Brain microvascular endothelial cell (primary cell): ENCODE results near the gene FUT6.
A peak's percentile ranks its signal among the peaks of the same experiment; 100 is the strongest.

Experiments
- DNase-seq: peaks from one replicate; pipeline ENCODE4 v3.0.0-alpha.2; 2020
- H3K27ac ChIP-seq: fragments of 250-450 bp; sonication (Bioruptor Pico); 2 replicates; pipeline ENCODE4 v1.5.1; 2020; ENCODE audit warnings: mild to moderate bottlenecking, moderate library complexity
- H3K27me3 ChIP-seq: fragments of 250-450 bp; sonication (Bioruptor Pico); replicated peaks from 2 replicates; pipeline ENCODE4 v1.5.1; 2020; ENCODE audit warnings: mild to moderate bottlenecking
- H3K36me3 ChIP-seq: fragments of 250-450 bp; sonication (Bioruptor Pico); replicated peaks from 2 replicates; pipeline ENCODE4 v1.5.1; 2020; ENCODE audit warnings: mild to moderate bottlenecking
- H3K4me3 ChIP-seq: 2 replicates; pipeline ENCODE4 v1.5.1; 2011; ENCODE audit warnings: low read depth, mild to moderate bottlenecking, control low read depth, low read length, moderate library complexity
- CTCF ChIP-seq: IDR thresholded peaks from 2 replicates; pipeline ENCODE4 v1.5.1; 2011; ENCODE audit warnings: low read depth, mild to moderate bottlenecking, moderate library complexity, low read length, control low read depth, inconsistent platforms; ENCODE audit errors: missing control alignments
- in situ Hi-C: cut with HindIII; loops from 2 replicates; pipeline ENCODE4 v1.10.0; 2017; ENCODE audit warnings: low sequenced_read_pairs, low pct_ligation_motif_present

The FUT6 gene

GRCh38 chr19:5790559-5791520 is 48.7 kb downstream of the FUT6 start, which contains the start of gene DUS3L:
DUS3L (minus strand) TSS chr19:5791163; CDS start chr19:5791141, 22 bp downstream.
- Histone ChIP-seq H3K4me3 (peak within 1 kb of the TSS; percentile 91), H3K36me3 (peaks cover 28% of the 10 kb centered on the region), H3K27me3 (no peaks in the 10 kb centered on the region), H3K27ac (peak within 1 kb of the TSS; percentile 94)
- in situ Hi-C loops: no loop called here
- no peak for TF ChIP-seq CTCF
- peak; percentile 97 for DNase-seq

GRCh38 chr19:5789886-5790558 is 49.5 kb downstream of the FUT6 start:
- Histone ChIP-seq H3K27ac (no peak overlapping the region), H3K36me3 (peaks cover 36% of the 10 kb centered on the region), H3K27me3 (no peaks in the 10 kb centered on the region), H3K4me3 (peak overlapping the region; percentile 91)
- no peak for TF ChIP-seq CTCF
- in situ Hi-C loops: no loop called here
- DNase-seq: no peak

GRCh38 chr19:5789351-5789761 is 50.1 kb downstream of the FUT6 start:
- no peak for DNase-seq
- no peak for TF ChIP-seq CTCF
- Histone ChIP-seq H3K27ac (no peak overlapping the region), H3K27me3 (no peaks in the 10 kb centered on the region), H3K36me3 (peaks cover 41% of the 10 kb centered on the region), H3K4me3 (no peak overlapping the region)
- in situ Hi-C loops: no loop called here

GRCh38 chr19:5788422-5788821 is 51.1 kb downstream of the FUT6 start:
- in situ Hi-C loops: no loop called here
- DNase-seq: no peak
- no peak for TF ChIP-seq CTCF
- H3K4me3 ChIP-seq: no peak overlapping the region
- no peak overlapping the region for H3K27ac ChIP-seq
- H3K36me3 ChIP-seq: peaks cover 41% of the 10 kb centered on the region
- no peaks in the 10 kb centered on the region for H3K27me3 ChIP-seq

GRCh38 chr19:5787409-5788182 is 51.9 kb downstream of the FUT6 start:
- in situ Hi-C loops: no loop called here
- no peaks in the 10 kb centered on the region for H3K27me3 ChIP-seq
- H3K4me3 ChIP-seq: no peak overlapping the region
- H3K36me3 ChIP-seq: peaks cover 41% of the 10 kb centered on the region
- H3K27ac ChIP-seq: no peak overlapping the region
- no peak for DNase-seq
- no peak for TF ChIP-seq CTCF
